Adrenal gland (tissue), 12 donors: ENCODE data around the gene EXOC3L4. TPM values are rescaled to one million over a fixed set of nuclear protein-coding genes. Genes with fewer than 3 reads are reported as not detected.

Source experiments
- DNase-seq, 7 donors: peaks; one replicate each; pipeline ENCODE4 v3.0.0-alpha.2; 2019 to 2020
- H3K27ac ChIP-seq, 5 donors: fragments of 200-600 bp; sonication (generic) in 4 of 5; 1 replicate in 3 of 5; 2 replicates in 2 of 5; pipeline versions ENCODE4 v1.5.1 to v1.8.0; 2016 to 2020; ENCODE audit warnings: mild to moderate bottlenecking in 1 of 5
- H3K27me3 ChIP-seq: fragments of 200-600 bp; 2 replicates; pipeline ENCODE4 v1.8.0; 2021
- H3K36me3 ChIP-seq, 2 donors: fragments of 200-600 bp; replicated peaks in 1 of 2; 1 replicate in 1 of 2; 2 replicates in 1 of 2; pipeline versions ENCODE4 v1.5.1 to v1.8.0; 2018 to 2022
- H3K4me1 ChIP-seq, 2 donors: fragments of 200-600 bp; replicated peaks in 1 of 2; 1 replicate in 1 of 2; 2 replicates in 1 of 2; pipeline versions ENCODE4 v1.5.1 to v1.8.0; 2018 to 2021
- H3K4me3 ChIP-seq, 4 donors: fragments of 200-600 bp; sonication (generic) in 3 of 4; one replicate each; pipeline ENCODE4 v1.5.1; 2016 to 2018
- H3K9me3 ChIP-seq, 3 donors: fragments of 200-600 bp; sonication (generic) in 1 of 3; replicated peaks in 1 of 3; 1 replicate in 2 of 3; 2 replicates in 1 of 3; pipeline versions ENCODE4 v1.5.1 to v1.8.0; 2016 to 2021
- POLR2A ChIP-seq, 2 donors: fragments of 450-650 bp; IDR thresholded peaks; one replicate each; pipeline ENCODE4 v1.6.1; 2017; ENCODE audit warnings: antibody characterized with exemption in 2 of 2, mild to moderate bottlenecking in 2 of 2, moderate library complexity in 1 of 2
- WGBS, 4 donors: extraction: QIAGEN DNeasy Blood & Tissue Kit in 2 of 4; methylation state at CpG; one replicate each; pipeline versions ENCODE4 v1.1.5 to v1.1.7; 2013 to 2017; 5-methylcytosine and 5-hydroxymethylcytosine counted together
- intact Hi-C, 2 donors: fragments of 100-400 bp; cut with DNase I; formaldehyde crosslinking; loops; one replicate each; pipeline versions ENCODE4 v1.14.1 to v1.15.0; 2022 to 2023
- polyA plus RNA-seq, 3 donors: library from polyadenylated mRNA; stranded (reverse); fragments of 200-250 nt in 2 of 3; fragments of 350-450 nt in 1 of 3; fragmentation: Illumina TruSeq in 1 of 3; extraction: RNeasy Lipid Tissue Mini Kit (QIAGEN cat#74804) in 1 of 3; gene quantifications; one replicate each; pipeline ENCODE4 v1.2.3, GENCODE V29; 2013 to 2014
- total RNA-seq, 9 donors: library from RNA; depleted of rRNA in 4 of 9; stranded (reverse); fragments of >200 nt in 4 of 9; fragments of 120-200 nt in 1 of 9; fragmentation: NEBNext Ultra II Directional in 1 of 9; extraction: Animal tissue kit (Norgen Biotek cat#: 25700) in 1 of 9; gene quantifications; one replicate each; pipeline versions ENCODE4 v1.1.0 to v1.2.4, GENCODE V29; 2013 to 2023
- TF ChIP-seq, protein P1 (sequence below), 6 experiments: fragments of 450-650 bp in 4 of 6; fragments of 200-600 bp in 2 of 6; sonication (generic) in 1 of 6; IDR thresholded peaks; 1 replicate in 5 of 6; 2 replicates in 1 of 6; pipeline versions ENCODE4 v1.5.1 to v1.8.0; 2016 to 2021; ENCODE audit warnings: antibody characterized with exemption in 6 of 6, mild to moderate bottlenecking in 2 of 6, moderate library complexity in 1 of 6
- donor health status: healthy with polysubstance abuse.
- donor health status: Bipolar disorder and iron deficiency.
- donor health status: DM: yes; HTN: yes; CAD: no.
- donor health status: DM: no; HTN: no; CAD: no.
- donor health status: DM: no; HTN: no; CAD: no.
- donor health status: DM: yes; HTN: yes; CAD: no.

Gene EXOC3L4
- total and polyA plus RNA-seq, 12 donors, result 0.12 to 4.3 (median 1.6) TPM; not detected in 1

DNA sequence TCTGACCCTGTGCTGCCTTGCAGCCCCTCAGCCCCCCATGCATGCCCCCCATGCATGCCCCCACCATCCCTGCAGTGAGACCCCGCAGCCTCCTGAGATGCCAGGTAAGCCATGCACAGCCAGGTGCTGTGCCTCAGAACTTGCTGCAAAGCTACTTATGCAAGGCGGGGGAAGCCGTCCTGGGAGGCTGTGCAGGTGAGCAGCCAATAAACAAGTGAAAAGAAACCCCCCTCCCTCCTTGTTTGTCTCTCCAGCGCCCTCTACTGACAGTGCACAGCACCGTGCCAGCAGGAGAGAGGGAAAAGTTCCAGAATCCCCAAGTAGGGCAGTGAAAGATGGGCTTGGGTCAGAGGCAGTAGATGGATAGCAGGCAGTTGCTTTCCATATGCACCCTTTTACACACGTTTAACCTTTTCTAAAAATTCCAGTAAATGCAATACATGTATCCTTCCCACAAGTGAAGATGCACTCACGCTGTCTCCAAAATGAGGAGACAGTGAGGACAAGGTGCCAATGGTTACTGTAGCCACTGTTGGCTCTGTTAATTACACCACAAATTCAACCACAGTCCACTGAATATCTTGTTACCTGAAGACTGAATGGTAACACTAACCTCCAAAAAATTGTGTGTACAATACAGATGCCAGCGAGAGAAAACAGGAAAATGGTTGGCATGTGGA is 46.7 kb downstream of the EXOC3L4 start:
- no peaks in the 10 kb centered on the region for H3K27me3 ChIP-seq
- no peak for TF ChIP-seq POLR2A (IDR thresholded peaks at IDR 0.05)
- TF ChIP-seq, protein P1, sequence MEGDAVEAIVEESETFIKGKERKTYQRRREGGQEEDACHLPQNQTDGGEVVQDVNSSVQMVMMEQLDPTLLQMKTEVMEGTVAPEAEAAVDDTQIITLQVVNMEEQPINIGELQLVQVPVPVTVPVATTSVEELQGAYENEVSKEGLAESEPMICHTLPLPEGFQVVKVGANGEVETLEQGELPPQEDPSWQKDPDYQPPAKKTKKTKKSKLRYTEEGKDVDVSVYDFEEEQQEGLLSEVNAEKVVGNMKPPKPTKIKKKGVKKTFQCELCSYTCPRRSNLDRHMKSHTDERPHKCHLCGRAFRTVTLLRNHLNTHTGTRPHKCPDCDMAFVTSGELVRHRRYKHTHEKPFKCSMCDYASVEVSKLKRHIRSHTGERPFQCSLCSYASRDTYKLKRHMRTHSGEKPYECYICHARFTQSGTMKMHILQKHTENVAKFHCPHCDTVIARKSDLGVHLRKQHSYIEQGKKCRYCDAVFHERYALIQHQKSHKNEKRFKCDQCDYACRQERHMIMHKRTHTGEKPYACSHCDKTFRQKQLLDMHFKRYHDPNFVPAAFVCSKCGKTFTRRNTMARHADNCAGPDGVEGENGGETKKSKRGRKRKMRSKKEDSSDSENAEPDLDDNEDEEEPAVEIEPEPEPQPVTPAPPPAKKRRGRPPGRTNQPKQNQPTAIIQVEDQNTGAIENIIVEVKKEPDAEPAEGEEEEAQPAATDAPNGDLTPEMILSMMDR (IDR thresholded peaks at IDR 0.05), result peak; percentile 48 to 76 (median 67)
- no peak overlapping the region for H3K27ac ChIP-seq
- intact Hi-C loops, result loop anchor here in 1 of 2 donors (2.0 kb wide), 1 partner anchor 36 kb away; no protein-coding TSS in a partner anchor
- H3K36me3 ChIP-seq, result no peaks in the 10 kb centered on the region
- DNase-seq, result peak in 6 of 7 donors; percentile 48 to 73 (median 70)
- no peaks in the 10 kb centered on the region for H3K9me3 ChIP-seq
- H3K4me3 ChIP-seq, result no peak overlapping the region
- H3K4me1 ChIP-seq, result peaks cover 6 to 8% of the 10 kb centered on the region in 2 donors
- WGBS, 4 donors, result 31 to 39% (median 34%) methylated on average over 5 to 8 of the region's 8 CpGs

DNA sequence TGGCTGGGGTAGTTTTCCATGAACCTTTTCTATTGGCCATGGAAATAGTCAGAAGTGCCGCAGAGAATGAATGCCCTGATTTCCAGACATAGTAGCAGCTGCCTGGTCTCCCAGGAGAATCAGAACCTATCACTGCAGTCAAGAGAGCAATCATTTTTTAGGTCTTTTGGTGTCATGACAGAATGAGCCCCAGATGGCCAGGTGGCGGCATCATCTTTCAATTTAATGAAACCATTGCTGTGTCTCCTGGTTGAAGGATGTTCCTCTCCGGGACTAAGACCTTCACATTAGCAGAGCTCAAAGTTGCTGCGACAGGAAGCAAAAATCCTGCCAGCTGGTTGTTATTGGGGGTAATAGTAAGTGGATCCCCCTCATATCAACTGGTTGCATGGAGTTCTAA is 47.5 kb downstream of the EXOC3L4 start:
- intact Hi-C loops, result no loop called here
- 78 to 84% (median 79%) methylated on average over 4 of the region's 4 CpGs for WGBS, 4 donors
- H3K4me3 ChIP-seq, result no peak overlapping the region
- no peaks in the 10 kb centered on the region for H3K27me3 ChIP-seq
- no peaks in the 10 kb centered on the region for H3K9me3 ChIP-seq
- DNase-seq, result no peak
- TF ChIP-seq POLR2A (IDR thresholded peaks at IDR 0.05), result no peak
- TF ChIP-seq, protein P1 (IDR thresholded peaks at IDR 0.05), result no peak
- H3K4me1 ChIP-seq, result peaks cover under 1% of the 10 kb centered on the region in 2 donors
- H3K36me3 ChIP-seq, result no peaks in the 10 kb centered on the region
- no peak overlapping the region for H3K27ac ChIP-seq

DNA sequence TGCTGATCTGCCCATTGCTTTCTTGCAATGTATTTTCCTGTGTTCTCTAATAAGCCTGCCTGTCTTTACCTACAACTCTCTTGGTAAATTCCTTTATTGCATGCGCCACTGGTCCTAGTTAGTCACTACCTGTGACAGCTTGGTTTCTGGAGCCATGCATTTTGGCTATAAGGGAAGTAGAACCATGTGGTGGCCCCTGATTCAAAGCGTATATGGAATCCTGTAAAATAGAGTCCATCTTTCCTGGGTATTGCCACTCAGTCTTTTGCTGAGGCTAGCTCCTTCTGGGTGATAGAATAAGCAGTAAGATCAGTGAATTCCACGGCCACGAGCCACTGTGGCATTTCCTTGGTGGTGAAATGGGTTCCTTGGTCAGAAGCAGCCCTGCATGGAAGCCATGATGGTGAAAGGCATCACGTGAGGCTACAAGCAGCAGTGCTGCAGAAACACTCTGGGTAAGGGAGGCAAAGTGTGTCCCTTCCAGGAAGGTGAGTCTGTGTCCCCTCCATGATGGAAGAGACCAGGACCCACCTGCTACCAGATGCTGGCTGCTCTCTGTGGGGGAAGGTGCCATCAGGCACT is 48.3 kb downstream of the EXOC3L4 start:
- H3K4me3 ChIP-seq, result no peak overlapping the region
- no peaks in the 10 kb centered on the region for H3K4me1 ChIP-seq
- H3K9me3 ChIP-seq, result no peaks in the 10 kb centered on the region
- H3K27ac ChIP-seq, result no peak overlapping the region
- intact Hi-C loops, result no loop called here
- 63 to 91% (median 67%) methylated on average over 5 of the region's 5 CpGs for WGBS, 4 donors
- no peaks in the 10 kb centered on the region for H3K27me3 ChIP-seq
- no peaks in the 10 kb centered on the region for H3K36me3 ChIP-seq
- no peak for TF ChIP-seq POLR2A (IDR thresholded peaks at IDR 0.05)
- TF ChIP-seq, protein P1 (IDR thresholded peaks at IDR 0.05), result no peak
- no peak for DNase-seq

DNA sequence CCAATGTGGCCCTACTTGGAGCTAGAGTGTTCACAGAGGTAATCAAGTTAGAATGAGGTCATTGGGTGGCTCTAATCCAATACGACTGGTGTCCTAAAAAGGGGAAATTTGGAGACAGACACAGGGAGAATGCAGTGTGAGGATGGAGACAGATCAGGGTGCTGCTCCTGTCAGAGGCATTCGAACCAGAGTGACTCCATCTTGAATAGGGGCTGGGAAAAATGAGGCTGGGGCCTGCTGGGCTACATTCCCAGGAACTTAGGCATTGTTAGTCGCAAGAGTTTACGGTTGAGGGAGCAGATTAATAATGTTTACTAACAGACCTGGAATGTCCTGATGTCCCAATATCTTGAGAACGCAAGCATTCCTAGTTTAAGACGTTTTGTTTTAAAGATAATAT is 49.0 kb downstream of the EXOC3L4 start:
- H3K9me3 ChIP-seq, result no peaks in the 10 kb centered on the region
- no peaks in the 10 kb centered on the region for H3K27me3 ChIP-seq
- no peak overlapping the region for H3K27ac ChIP-seq
- DNase-seq, result no peak
- H3K4me3 ChIP-seq, result no peak overlapping the region
- no peaks in the 10 kb centered on the region for H3K4me1 ChIP-seq
- no peaks in the 10 kb centered on the region for H3K36me3 ChIP-seq
- 68 to 92% (median 74%) methylated on average over 6 of the region's 6 CpGs for WGBS, 4 donors
- intact Hi-C loops, result no loop called here
- TF ChIP-seq, protein P1 (IDR thresholded peaks at IDR 0.05), result no peak
- TF ChIP-seq POLR2A (IDR thresholded peaks at IDR 0.05), result no peak
